NCI-H774 (cell line): ENCODE data around the gene SOX1.
A peak's percentile ranks its signal among the peaks of the same experiment; 100 is the strongest.

Experiments
- DNase-seq: peaks from one replicate; lab custom pipeline; 2025; lab: John Stamatoyannopoulos, UW

SOX1 gene

DNA sequence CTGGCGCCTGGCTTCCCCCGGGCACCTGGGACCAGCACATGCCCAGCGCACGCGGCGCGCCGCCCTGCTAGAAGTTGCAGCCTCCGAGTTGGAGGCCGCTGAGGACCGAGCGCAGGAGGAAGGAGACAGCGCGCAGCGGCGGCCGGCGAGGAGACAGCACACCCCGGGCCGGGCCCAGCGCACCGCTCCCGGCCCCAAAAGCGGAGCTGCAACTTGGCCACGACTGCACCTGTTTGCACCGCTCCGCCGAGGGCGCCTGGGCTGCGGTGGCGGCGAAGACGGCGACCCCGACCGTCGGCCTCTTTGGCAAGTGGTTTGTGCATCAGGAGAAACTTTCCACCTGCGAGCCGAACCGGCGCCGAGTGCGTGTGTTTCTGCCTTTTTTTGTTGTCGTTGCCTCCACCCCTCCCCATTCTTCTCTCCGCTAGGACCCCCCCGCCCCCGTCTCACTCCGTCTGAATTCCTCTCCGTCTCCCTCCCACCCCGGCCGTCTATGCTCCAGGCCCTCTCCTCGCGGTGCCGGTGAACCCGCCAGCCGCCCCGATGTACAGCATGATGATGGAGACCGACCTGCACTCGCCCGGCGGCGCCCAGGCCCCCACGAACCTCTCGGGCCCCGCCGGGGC is at the start of gene SOX1:
Gene SOX1, plus strand, starts transcription at position 34 of the 626 bp plus-strand sequence. Its CDS starts 510 bp downstream, at position 544.
- peak; percentile 98 for DNase-seq

DNA sequence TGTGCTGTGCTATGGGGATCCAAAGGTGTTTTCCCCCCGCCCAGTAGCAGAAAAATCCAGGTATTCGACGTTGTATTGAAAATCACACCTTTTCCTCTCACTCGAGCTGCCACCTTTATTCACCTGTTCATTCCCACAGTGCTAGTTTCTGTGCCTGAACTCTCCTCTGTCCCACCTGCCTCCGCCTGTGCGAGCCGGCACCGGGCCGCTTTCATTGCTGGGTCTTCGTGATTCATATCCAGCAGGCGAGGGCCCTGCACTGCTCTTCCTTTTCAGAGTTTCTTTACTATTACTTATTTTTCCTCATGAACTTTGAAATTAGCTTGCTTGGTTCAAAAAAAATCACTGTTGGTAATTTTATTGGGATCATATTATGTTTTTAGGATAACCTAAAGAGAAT is 42.4 kb upstream of the SOX1 start:
- no peak for DNase-seq

DNA sequence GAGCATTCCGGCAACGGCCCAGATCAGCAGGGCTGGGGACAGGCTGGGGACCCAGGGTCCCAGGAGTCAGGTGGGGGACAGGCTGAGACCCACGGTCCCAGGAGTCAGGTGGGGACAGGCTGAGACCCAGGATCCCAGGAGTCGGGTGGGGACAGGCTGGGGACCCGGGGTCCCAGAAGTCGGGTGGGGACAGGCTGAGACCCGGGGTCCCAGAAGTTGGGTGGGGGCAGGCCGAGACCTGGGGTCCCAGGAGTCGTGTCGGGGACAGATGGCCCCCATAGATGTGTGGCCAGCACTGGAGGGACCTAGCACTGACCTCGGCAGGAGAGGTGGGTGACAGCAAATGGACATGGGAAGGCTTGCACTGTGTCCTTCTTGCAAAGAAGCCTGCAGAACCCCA is 39.7 kb upstream of the SOX1 start:
- DNase-seq, result no peak

DNA sequence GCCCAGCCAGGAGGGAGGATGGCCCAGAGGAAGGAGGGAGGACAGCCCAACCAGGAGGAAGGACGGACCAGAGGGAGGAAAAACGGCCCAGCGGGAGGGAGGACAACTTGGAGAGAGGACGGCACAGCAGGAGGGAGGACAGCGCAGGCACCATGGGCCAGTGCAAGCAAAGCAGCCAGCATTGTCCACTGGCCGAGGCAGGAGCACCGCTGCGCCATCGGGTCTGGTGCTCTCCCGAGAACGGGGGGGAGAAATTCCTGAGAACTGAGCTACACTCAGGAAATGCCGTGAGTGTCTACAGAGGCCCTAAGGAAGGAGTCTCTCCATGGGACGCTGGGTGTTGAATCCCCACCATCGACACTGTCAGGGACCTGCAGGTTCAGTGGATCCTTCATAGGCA is 38.5 kb upstream of the SOX1 start:
- DNase-seq, result no peak

DNA sequence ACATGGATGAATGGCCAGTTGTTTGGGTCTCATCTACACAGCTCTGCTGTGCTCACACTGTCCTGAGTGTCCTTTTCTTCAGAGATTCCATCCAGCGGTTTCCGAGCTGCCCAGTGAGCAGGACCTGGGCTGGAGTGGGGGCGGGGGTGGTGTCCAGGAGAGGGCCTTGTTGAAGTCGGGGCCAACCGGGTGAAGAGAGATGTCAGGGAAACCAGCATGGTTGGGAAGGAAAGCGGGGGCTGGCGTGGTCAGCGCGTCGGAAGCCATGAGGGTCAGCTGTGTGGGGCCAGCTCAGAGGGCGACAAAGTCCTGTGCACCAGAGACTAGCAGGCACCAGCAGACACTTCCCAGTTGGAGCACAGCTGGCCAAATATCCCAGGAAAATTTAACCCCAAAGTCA is 37.8 kb upstream of the SOX1 start:
- no peak for DNase-seq

DNA sequence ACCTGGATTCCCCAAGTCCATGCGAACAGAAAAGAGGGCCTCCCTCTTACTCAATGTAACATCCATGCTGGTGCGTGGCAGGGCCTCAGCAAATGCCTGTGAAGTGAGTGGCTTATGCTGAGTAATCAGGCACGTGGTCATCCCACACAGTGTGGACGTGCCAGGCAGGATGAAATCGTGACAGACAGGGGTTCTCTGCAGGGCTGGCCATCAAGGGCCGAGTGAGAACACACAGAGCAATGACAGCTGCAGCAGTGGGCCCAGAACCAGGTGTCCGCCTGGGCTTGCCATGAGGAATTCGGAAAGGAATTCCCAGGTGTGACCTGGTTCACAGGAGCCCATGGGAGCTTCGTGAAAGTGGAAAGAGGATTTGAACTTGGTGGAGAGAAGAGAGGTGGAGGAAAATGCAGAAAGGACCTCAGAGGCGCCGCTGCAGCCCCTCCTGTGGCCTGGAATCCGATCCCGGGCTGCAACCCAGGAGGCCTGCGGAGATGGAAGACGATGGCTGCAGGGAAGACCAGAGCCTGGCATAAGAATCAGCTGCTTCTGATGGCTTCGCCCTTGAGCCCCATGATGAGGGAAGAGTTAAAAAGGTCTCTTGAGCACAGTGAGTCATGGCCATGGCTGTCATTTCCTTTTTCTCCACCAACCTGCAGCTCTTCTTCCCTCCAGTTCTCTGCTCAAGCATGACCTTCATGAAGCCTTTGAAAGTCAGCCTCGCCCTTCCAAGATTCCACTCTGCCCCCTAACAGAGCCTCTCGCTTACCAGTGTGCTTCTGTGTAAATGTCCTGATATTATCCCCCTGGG is 34.6 kb upstream of the SOX1 start:
- DNase-seq, result peak; percentile 86

DNA sequence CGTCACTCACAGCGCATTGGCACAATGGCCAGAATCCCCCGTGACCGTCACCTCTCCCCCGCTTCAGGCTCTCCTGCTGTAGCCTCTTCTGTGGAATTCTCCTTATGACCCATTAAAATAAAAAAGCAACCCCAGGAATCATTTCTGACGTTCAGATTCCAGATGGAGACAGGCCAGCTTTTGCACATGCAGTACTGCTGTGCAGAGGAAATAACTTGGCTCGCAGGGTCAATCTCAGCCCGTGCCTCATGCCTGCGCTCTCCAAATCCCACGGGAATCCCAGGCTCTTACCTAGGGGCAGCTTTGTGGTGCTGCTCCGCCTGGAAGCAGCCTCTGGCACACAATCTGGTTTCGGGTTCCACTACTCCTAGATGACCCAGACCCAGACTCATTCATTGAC is 32.7 kb upstream of the SOX1 start:
- no peak for DNase-seq

DNA sequence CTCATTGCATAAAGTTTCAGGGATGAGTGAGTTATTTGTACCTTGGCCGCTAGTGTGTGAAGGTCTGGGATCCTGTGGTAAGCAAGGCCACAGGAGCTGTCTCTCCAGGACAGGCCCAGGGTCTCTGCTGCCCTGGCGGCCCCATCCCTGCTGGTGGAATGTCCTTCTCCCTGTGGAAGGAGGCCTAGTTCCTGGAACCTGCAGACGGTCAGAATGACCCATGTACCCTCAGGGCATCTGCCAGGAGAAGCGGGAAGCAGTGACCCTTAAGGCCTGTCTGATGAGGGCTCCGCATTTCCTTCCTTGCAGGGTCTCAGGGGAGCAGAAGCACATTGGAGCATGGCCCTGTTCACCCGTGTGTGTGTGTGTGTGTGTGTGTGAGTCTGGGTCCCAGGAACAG is 32.1 kb upstream of the SOX1 start:
- no peak for DNase-seq

DNA sequence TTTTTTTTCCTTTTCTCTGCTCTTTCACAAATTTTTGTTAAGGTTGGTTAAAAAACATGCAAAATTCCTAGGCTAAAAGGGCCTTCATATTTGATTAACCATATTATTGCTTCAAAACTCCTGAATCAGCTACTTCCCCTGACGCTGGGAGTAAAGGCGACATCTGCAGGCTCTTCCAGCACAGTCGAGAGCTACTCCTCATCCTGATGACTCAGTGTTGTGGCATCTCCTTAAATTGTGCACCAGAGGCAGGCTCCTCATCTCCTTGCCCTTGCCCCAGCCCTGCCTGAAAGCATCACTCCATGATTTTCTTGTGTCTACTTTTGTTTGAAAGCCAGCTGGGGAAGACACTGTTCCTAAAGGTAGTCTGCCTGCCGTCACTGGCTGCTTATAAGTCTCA is 24.5 kb upstream of the SOX1 start:
- no peak for DNase-seq

DNA sequence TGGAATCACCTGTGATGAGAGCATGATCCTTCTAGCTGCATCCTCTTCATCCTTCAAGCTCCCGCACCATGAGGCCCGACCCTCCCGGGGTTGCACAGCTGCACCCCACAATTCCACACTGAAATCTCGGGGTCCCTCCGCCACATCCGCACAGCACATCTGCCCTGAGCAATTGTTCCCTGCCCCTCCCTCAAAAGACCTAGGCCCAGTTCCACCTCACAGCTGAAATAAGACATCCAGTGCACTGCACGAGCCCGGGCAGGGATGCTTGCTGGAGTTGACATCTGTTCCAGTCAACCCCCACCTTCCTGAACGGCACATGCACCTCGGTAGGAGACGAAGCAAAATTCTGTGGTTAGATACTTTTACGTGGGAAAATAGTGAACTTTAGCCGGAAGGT is 14.7 kb upstream of the SOX1 start:
- DNase-seq, result no peak

DNA sequence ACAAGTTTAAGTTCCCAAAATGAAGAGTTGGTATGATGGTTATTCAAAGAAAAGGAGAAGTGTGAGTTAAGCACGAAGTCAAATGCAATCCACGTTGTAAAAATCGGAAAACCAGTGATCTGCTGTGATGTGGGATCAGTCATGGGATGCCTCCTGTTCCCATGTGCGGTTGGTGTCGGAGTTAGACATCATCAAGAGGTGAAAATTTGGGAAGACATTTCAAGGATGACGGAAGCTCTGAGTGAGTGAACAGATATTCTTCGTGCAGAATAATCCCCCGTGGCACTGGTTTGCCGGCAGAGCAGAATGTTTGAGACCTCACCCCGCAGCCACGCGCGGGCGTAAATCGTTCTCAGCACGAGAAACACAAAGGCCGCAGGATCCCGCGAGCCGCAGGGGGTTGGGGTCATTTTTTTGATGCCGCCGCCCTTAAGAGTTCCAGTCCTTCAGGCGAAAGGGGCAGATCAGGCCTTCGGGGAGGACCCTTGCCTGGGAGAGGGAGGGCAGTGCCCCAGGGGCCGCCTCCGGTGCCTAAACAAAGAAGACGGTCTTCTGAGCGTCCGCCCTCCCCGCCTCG is 13.7 kb upstream of the SOX1 start:
- DNase-seq, result no peak

DNA sequence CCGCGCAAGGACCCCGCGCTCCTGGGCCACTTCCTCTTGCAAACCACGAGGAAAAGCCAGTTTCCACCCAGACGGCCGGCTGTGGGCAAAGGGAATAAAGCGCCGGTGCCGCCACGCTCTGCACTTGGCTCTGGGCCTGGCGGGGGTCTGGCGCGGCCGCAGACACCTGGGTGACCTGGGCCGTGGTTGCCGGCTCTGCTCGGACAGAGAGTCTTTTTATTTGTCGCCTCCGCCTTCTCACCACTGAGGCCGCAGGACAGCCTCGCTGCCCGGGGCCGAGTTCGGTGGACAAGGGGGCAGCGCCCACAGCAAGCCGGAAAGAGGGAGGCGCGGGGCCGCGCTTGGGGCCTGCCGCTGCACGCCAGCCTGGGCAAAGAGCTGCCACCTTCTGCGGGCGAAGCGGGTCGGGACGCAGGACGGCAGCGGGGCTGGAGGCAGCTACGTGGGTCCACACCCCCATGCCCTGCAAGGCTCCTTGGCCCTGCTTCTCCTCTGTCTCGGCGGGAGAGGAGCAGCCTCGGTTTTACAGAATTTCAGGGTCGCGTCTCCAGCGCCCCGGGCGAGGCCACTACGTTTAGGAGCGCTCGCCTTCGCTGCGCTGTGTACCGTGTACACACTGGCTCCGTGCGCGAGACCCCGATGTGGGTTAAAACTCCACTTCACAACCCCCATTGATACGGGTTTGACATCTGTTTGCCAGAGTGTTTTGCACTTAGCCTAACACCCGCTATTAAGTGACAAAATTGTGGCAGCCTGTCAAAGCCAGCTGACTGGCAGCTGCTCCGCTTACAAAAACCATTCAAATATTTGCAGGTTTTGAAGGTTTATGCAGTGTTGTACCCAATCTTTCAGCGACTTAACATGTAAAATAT is 13.0 kb upstream of the SOX1 start:
- DNase-seq, result peak; percentile 22

DNA sequence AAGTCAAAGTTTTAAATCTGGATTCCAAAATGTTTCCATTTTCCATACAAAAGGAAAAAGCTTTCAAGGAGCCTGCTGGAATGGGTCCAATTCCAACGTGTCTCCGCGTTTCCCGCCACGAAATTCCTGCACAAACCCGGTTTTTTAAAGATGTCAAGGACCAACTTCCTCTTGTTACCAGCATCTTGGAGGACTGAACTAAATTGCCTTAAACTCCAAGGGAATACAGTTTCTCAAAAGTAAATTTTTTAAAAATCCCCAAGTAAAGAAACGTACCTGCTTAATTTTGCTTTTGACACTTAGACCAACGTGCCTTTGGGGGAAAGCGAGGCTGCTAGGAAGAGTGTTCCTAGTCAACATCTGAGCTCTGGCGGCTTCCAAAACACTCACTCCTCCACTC is 12.3 kb upstream of the SOX1 start:
- no peak for DNase-seq

DNA sequence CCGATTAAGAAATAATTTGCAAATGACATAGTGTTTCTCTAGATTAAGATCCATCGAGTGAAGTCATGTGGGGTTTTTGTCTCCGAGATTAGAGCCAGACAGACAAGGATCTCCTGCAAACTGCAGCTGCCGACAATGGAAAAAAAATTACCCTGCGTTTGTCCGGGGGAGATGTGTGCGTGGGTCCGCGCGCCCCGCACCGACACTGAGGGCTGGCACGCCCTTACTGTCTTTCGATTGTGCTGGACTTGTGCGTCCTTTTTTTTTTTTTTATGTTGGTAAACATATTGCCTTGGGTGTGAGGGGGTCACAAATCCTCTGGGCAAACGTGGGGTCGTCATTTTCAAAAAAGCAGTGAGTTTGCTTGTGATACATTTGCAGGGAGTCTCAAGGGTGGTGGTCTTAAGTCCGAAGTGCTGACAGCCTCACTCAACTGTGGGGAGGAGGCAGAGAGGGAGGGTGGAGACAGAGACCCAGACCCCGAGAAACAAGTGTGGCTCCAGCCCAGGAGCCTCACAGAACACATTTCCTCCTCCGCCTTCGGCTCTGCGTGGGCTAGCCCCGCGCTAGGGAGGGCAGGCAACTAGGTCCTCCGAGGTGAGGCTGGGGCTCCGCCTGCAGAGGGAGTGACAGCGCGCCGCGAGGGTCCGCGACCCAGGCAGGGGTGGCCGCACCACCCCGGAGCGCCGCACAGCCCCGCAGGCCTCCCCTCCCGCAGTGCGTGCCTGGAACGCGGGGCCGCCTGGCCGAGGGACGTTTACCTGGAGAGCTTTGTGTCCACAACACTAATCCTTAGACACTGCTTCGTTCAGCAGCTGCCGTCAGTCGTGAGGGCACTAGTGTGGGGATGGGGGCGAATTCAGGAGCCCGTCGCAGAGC is 11.7 kb upstream of the SOX1 start:
- DNase-seq, result peak; percentile 67

DNA sequence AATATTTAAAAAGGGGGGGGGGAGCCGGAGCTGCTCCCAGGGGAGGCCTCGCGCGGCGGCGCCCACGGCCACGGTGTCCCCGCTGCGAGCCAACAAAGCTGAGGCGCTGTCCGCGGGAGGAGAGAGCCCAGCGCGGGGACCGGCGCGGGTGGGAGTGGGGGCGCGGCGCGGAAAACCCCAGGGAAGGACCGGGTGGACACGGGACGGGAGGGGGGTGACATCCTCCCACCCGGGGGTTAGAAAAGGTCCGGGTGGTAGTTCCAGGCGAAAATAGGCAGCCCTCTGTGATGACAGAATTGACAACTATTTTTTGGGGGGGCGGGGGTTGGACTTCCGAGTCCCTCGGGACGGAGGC is 11.1 kb upstream of the SOX1 start:
- no peak for DNase-seq

DNA sequence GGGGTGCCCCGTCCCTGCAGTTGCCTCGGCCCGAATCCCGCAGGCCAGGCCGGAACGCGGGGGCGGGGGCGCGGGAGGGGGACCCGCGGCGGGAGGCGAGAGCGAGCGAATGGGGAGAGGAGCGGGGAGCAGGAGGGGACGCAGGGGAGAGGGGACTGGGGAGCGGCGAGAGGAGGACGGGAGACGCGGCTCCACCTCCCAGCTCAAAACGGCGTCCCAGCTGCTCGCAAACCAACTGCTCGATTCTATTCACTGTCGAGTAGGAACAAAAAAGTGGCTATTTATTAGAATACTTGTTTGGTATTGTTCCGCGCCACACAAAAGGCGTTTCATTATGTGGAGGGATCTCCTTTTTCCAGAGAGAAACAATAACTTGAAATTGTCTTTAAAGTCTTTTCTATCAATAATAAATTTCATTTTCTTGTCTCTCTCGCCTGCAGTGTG is 10.6 kb upstream of the SOX1 start:
- DNase-seq, result peak; percentile 84

DNA sequence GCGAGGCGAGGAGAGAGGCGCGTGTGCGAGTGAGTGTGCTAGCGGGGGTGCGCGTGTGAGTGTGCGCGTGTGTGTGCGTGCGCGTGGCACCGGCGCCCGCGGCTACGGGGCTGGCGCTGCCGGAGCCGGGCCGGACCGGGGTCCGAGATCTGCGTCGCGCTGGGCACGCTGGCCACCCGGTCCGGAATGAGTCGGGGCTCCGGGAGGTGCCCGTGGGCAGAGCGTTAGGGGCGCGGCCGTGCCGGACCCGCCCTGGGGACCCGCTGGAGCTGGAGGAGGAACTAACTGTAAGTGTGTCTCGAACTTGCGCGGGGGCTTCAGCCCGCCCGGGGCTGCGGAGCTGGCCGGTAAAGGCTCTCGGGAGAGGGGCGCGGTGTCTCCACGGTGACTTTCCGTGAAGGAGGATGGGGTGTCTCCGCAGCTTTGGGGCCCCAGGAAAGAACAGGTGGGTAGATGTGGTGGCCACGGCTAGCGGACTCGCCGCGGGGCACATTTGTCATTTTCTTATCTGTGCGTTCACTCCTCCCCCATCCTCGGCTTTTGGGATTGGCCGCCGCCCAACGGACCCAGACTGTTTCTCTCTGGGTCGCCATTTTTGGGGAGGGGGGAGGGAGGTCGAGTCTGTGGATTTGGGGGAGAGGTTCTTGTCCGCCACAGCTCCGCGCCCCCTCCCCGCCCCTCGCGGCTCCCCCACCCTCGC is 10.1 kb upstream of the SOX1 start:
- DNase-seq, result peak; percentile 81

DNA sequence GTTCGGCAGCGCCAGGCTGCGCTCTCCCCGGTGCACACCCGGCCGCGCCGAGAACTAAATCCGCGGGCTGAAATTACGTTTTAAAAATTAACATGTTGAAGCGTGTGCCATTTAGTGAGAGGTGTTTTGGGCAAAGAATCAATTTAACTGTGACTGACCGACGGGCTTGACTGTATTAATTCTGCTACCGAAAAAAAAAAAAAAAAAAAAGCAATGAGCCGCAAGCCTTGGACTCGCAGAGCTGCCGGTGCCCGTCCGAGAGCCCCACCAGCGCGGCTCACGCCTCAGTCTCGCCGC is 9.6 kb upstream of the SOX1 start:
- DNase-seq, result no peak

DNA sequence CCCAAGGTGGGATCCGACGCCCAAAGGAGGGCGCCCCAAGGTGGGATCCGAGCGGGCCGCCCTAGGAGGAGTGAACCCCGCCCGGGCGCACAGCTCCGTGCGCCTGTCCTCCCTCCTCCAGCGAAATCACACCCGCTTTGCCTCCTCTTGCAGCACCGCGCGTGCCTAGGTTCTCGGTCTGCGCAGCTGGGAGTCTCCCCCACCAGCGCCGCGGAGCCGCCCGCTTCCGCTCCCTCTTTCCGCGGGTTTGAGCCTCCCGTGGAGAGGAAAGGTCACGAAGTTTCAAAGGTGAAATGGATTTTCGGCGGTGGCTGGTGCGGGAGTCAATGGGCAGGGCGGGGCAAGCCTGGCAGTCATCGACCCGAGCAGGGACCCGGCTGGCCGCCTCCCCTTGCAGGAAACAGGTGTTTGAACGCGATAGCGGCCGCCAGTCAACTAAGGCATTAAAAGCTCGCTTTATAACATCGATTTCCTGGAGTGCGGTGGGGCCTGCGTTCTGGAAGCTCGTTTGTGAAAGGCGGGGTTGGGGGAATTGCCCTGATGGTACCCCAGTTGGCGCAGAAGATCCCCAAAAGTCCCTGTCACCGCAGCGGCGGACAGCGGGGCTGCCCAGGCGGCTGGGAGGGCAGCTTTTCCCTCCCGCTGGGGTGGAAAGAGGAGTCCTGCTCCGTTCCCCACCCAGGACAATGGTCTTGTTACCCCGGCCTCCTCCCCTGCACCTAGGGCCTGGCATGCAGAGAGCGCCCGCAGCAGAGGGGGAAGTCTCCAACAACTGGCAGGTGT is 9.0 kb upstream of the SOX1 start:
- peak; percentile 79 for DNase-seq

DNA sequence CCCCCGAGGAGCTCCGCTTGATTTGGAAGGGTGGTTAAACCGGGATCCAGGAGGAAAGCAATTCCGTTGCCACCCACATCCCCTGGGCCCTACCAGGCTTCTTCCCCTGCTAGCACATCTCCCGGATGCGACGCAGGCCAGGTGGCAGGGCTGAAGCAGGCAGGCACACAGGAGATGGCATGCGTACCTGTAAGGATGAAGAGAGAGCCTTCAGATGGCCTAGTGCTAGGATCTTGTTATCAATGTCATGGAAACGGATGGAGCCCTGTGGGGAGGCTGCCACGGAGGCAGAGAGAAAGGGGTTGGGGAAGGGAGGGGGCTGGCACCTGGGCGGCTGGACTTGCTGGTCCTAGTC is 8.5 kb upstream of the SOX1 start:
- peak; percentile 42 for DNase-seq
